GM23338 (cell line): ENCODE results near the gene SERPINI2.

ENCODE experiments used
- CTCF ChIP-seq, 2 experiments: fragments of 200-600 bp in 1 of 2; sonication (generic) in 1 of 2; conservative IDR thresholded peaks; 2 replicates each; pipeline versions ENCODE4 v1.5.1 to v1.6.1; 2016 to 2017; ENCODE audit warnings: antibody characterized with exemption in 2 of 2, low read depth in 2 of 2, mild to moderate bottlenecking in 2 of 2, moderate library complexity in 1 of 2
- EZH2 ChIP-seq: fragments of 200-600 bp; sonication (generic); IDR thresholded peaks from one replicate; pipeline ENCODE4 v1.8.0; 2017; ENCODE audit warnings: antibody characterized with exemption, mild to moderate bottlenecking, low read depth; ENCODE audit not compliant: unreplicated experiment
- EZH2phosphoT487 ChIP-seq: fragments of 200-600 bp; sonication (generic); IDR thresholded peaks from one replicate; pipeline ENCODE4 v1.8.1; 2018; ENCODE audit warnings: antibody characterized with exemption; ENCODE audit not compliant: unreplicated experiment
- POLR2AphosphoS5 ChIP-seq: IDR thresholded peaks from 2 replicates; pipeline ENCODE4 v1.6.1; 2016; ENCODE audit warnings: antibody characterized with exemption, low read depth

- no peak for TF ChIP-seq EZH2phosphoT487
- TF ChIP-seq EZH2: no peak
- no peak for TF ChIP-seq CTCF (conservative IDR thresholded peaks at IDR 0.05; ENCODE audit: low read depth in 2 of 2)
- TF ChIP-seq POLR2AphosphoS5: no peak
Measured at GRCh38 chr3:167480748-167481147, 6.9 kb upstream of the SERPINI2 start.
